ENCODE results near the gene SPATA6L.

SPATA6L gene

DNA sequence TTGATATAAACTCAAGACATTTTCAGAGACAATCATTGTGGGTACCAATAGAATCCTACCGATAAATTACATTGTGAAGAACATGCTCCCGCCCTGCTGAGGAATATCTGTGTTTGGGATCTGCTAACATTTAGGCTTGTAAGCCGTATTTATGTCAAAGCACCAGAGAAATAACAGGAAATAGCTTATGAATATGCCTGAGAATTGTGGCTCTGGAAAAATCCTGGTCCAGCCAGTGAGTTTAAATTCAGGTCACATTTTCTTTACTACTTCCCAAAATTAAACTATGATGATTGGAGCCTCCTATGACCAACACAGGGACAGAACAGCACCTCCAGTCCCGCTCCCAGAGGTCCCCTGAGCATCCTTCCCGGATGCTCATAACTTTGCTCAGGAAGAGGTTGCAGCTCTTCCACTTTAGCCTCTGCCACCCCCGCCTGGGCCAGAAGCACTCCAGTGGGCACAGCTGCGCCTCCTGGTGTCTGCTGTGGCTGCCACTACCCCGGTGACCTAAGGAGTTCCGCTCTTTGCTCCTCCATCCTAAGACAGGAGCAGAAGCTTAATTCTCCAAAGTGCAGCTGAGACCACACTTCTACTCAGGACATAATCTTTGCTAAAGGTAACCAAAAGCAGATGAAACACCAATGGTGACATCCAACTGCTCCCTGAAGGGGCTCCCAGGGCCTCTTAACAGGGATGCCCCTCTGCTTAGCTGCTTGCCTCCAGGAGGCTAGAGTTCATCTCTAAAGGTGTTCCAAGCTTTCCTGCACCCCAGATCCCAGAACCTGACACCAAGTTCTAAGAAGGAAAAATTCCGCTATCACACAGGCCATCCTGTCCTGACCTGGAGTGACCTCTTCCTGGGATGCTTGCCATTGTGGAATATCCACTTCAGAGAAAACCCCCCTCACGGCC is 117.2 kb downstream of the SPATA6L start:
- H3K4me2 ChIP-seq (ENCODE audit: low read depth, low read length, poor library complexity, severe bottlenecking), result no peak overlapping the region
- H3K9ac ChIP-seq (ENCODE audit: low read length), result no peak overlapping the region
- no peaks in the 10 kb centered on the region for H3F3A ChIP-seq (ENCODE audit: insufficient read depth)
- H3K27me3 ChIP-seq (ENCODE audit: low read length), result no peaks in the 10 kb centered on the region
- no peak overlapping the region for H3K4me3 ChIP-seq (ENCODE audit: insufficient read depth, low read length, poor library complexity, severe bottlenecking)
- no peaks in the 10 kb centered on the region for H3K36me3 ChIP-seq (ENCODE audit: low read length)
- no peak overlapping the region for H3K27ac ChIP-seq (ENCODE audit: low read depth, low read length)
- H3K9me2 ChIP-seq (replicated peaks; ENCODE audit: insufficient read depth, low read length), result no peaks in the 10 kb centered on the region
- no peaks in the 10 kb centered on the region for H4K20me1 ChIP-seq (ENCODE audit: low read depth, low read length)
- H3K9me3 ChIP-seq (ENCODE audit: insufficient read depth, low read length), result no peaks in the 10 kb centered on the region
- H3K79me2 ChIP-seq (ENCODE audit: insufficient read depth, low read length), result no peaks in the 10 kb centered on the region
- H2AFZ ChIP-seq (ENCODE audit: low read depth, low read length, severe bottlenecking), result no peak overlapping the region
- TF ChIP-seq EZH2phosphoT487 (conservative IDR thresholded peaks at IDR 0.05; ENCODE audit: low read length) (no peak), CTCF (IDR thresholded peaks at IDR 0.05; ENCODE audit: insufficient read depth, low read length, poor library complexity, severe bottlenecking) (peak; percentile 90)

Data from SU-DHL-6 (cell line).